Activated CD4-positive, alpha-beta T cell treated with anti-CD3 and anti-CD28 coated beads, Interleukin-2, amount 10 ng/mL, durations not matched to agents 24 days and 14 days (primary cell): ENCODE measurements around the gene RAD51B. TPM values are rescaled to one million over a fixed set of nuclear protein-coding genes. Genes with fewer than 3 reads are reported as not detected.

Experiments used
- DNase-seq: peaks from one replicate; pipeline ENCODE4 v3.0.0; 2022
- H3K27ac Mint-ChIP-seq: one replicate; pipeline ENCODE4 v1.8.0; 2022; ENCODE audit warnings: mild to moderate bottlenecking, mixed read lengths
- H3K27me3 Mint-ChIP-seq: one replicate; pipeline ENCODE4 v1.8.0; 2022; ENCODE audit warnings: mixed read lengths
- H3K36me3 Mint-ChIP-seq: one replicate; pipeline ENCODE4 v1.8.0; 2022; ENCODE audit warnings: low read depth, mild to moderate bottlenecking, mixed read lengths
- H3K4me1 Mint-ChIP-seq: one replicate; pipeline ENCODE4 v1.8.0; 2021; ENCODE audit warnings: mixed read lengths
- H3K4me3 Mint-ChIP-seq: one replicate; pipeline ENCODE4 v1.8.0; 2022; ENCODE audit warnings: mild to moderate bottlenecking, moderate library complexity, mixed read lengths
- H3K9me3 Mint-ChIP-seq: one replicate; pipeline ENCODE4 v1.8.0; 2021; ENCODE audit warnings: mixed read lengths
- intact Hi-C: fragments of 100-400 bp; cut with micrococcal nuclease; formaldehyde crosslinking; loops from one replicate; pipeline ENCODE4 v1.15.1; 2023
- total RNA-seq: library from RNA; stranded (reverse); gene quantifications from 2 replicates; pipeline ENCODE4 v1.2.3, GENCODE V29; 2022

The RAD51B gene
- total RNA-seq, 1 donor from 2014 or later = 29.3 TPM

DNA sequence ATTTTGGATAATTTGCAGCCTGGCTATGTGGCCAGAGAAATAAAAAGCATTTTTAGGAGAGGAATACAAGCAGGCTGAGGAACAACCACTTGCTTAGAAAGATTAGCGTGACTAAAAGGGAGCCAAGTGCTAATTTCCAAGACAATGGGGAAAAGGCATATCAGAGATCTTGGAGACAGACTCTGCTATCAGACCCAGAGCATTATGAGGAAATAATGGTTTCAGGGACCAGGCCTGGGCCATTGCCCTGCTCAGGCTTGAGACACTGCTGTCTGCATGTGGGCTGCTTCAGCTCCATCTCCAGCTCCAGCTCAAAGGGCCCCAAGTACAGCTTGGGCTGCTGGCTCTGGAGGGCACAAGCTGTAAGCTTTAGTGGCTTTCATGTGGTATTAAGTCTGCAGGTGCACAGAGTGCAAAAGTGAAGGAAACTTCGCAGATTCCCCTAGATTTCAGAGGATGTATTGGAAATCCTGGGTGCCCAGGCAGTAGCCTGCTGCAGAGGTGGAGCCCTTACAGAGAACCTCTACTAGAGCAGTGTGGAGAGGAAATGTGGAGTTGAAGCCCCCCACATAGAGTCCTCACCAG, 524.0 kb downstream of the RAD51B start:
- peaks cover 14% of the 10 kb centered on the region for H3K9me3 Mint-ChIP-seq
- H3K4me3 Mint-ChIP-seq = no peak overlapping the region
- intact Hi-C loops = no loop called here
- peaks cover 8% of the 10 kb centered on the region for H3K36me3 Mint-ChIP-seq
- no peak for DNase-seq
- no peak overlapping the region for H3K27ac Mint-ChIP-seq
- H3K27me3 Mint-ChIP-seq = no peaks in the 10 kb centered on the region
- peaks cover 11% of the 10 kb centered on the region for H3K4me1 Mint-ChIP-seq

DNA sequence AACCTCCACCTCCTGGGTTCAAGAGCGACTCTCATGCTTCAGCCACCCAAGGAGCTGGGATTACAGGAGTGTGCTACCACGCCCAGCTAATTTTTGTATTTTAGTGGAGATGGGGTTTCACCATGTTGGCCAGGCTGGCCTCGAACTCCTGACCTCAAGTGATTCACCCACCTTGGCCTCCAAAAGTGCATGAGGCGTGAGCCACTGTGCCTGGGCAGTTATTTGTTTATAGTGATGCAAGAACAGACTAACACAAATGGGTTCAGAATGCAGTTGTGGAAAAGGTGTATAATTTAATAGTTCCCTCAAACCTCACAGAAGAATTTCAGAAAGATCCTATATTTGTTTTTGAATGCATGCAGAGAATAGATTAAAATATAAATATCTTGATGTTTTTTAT, 526.2 kb downstream of the RAD51B start:
- intact Hi-C loops = no loop called here
- Mint-ChIP-seq H3K27ac (no peak overlapping the region), H3K36me3 (peaks cover 8% of the 10 kb centered on the region), H3K9me3 (peaks cover 18% of the 10 kb centered on the region), H3K27me3 (no peaks in the 10 kb centered on the region), H3K4me1 (peaks cover 11% of the 10 kb centered on the region), H3K4me3 (no peak overlapping the region)
- no peak for DNase-seq

DNA sequence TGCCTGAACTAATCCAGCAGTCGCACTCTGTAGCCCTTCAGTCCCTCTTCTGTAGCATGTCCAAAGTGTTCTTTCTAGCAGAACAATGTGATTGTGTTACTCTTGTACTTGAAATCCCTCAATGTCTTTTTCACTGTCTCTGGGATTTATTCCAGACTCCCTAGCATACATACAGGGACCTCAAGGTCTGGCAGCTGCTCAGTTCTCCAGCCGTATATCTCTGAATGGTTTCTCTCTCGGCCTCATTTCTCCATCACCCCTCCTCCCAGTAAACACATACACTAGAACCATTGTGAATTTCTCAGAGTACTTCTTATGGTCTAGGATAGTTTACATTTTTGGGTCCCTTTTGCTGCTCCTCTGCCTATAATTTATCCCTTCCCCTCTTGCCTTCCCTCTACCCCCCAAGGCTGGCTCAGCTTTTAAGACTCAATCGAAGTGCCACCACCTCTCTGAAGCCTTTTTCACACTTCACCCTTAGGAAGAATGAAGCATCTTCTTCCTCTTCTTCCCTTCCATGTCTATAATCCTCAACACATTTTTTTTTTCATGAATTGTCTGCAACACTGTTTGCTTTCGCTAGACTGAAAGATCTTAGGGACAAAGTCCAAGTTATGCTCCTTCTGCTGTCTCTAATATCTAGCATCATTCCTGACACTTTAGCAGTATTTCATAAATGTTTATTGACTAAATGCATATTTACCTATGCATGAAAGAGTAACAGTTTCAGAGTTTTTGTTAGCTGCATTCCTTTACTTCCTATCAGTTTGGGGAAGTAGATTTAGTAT, 527.2 kb downstream of the RAD51B start:
- intact Hi-C loops = no loop called here
- no peak for DNase-seq
- peaks cover 18% of the 10 kb centered on the region for H3K9me3 Mint-ChIP-seq
- no peak overlapping the region for H3K4me3 Mint-ChIP-seq
- no peaks in the 10 kb centered on the region for H3K27me3 Mint-ChIP-seq
- H3K4me1 Mint-ChIP-seq = peaks cover 7% of the 10 kb centered on the region
- no peak overlapping the region for H3K27ac Mint-ChIP-seq
- H3K36me3 Mint-ChIP-seq = peaks cover 8% of the 10 kb centered on the region

DNA sequence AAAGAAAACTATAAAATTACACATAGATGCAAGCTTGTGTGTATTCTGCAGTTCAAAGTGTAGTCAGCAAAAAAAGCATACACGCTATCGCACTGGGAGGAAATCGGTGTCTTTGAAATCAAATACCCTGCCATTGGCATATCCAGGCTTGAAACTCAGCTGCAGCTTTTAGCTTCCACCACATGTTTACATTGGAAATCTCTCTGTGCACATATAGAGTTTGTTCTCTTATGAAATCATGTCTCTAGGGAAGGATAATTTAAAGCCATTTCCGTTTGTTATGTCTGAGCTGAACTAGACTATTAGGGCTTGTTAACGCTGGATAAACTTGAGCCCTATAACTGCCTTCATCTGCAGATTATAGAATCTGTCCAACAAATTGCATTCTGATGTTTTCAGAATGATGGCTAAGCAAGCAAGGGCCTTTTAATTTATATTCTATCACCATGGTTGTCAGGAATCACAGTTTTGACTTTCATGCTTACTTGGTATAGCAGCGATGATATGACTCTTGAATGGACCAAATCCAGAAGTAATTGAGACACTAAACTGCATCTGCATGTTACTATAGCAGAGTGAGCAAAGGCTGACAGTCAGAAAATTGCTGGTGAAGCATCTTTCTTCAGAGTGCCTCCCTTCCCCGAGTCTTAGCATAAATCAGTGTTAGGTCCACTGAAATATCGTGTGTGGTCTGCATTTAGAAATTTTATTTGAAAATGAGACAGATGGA, 530.5 kb downstream of the RAD51B start:
- intact Hi-C loops = no loop called here
- no peak overlapping the region for H3K27ac Mint-ChIP-seq
- H3K36me3 Mint-ChIP-seq = peaks cover 3% of the 10 kb centered on the region
- H3K27me3 Mint-ChIP-seq = no peaks in the 10 kb centered on the region
- no peaks in the 10 kb centered on the region for H3K4me1 Mint-ChIP-seq
- DNase-seq = no peak
- no peak overlapping the region for H3K4me3 Mint-ChIP-seq
- peaks cover 15% of the 10 kb centered on the region for H3K9me3 Mint-ChIP-seq

DNA sequence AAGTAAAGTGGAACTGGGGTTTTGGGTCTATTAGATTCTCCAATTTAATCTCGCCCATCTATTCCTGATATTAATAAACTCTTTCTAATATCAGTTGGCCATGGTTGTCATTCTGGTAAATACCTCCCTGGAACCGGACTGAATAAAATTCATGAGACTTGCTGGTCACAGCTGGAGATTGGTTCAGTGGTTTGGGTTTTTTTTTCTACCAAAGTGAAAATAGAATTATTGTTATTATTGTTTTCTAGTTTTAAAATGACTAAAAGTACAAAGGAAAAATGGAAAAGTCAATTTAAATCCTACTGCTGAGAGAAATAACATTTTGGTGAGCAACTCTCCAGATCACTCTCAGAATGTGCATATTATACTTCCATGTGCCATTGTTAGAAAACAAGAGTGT, 535.8 kb downstream of the RAD51B start:
- DNase-seq = no peak
- Mint-ChIP-seq H3K27ac (no peak overlapping the region), H3K4me3 (no peak overlapping the region), H3K27me3 (no peaks in the 10 kb centered on the region), H3K9me3 (peaks cover under 1% of the 10 kb centered on the region), H3K4me1 (peaks cover 8% of the 10 kb centered on the region), H3K36me3 (no peaks in the 10 kb centered on the region)
- intact Hi-C loops = no loop called here

DNA sequence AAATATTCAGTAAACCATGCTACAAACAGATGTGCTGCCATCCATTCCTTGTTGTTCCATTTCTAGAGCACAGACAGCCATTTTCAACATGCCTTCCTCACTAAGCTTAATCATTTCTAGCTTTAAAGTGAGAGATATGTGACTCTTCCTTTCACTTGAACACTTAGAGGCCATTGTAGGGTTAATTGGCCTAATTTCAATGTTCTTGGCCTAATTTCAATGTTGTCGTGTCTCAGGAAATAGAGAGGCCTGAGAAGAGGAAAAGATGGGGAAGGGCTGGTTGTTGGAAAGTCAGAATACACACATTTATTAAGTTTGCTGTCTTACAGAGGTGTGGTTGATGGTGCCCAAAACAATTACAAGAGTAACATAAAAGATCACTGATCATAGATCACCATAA, 538.2 kb downstream of the RAD51B start:
- DNase-seq = no peak
- Mint-ChIP-seq H3K4me3 (no peak overlapping the region), H3K27ac (no peak overlapping the region), H3K36me3 (no peaks in the 10 kb centered on the region), H3K9me3 (no peaks in the 10 kb centered on the region), H3K4me1 (peaks cover 11% of the 10 kb centered on the region), H3K27me3 (no peaks in the 10 kb centered on the region)
- intact Hi-C loops = no loop called here

DNA sequence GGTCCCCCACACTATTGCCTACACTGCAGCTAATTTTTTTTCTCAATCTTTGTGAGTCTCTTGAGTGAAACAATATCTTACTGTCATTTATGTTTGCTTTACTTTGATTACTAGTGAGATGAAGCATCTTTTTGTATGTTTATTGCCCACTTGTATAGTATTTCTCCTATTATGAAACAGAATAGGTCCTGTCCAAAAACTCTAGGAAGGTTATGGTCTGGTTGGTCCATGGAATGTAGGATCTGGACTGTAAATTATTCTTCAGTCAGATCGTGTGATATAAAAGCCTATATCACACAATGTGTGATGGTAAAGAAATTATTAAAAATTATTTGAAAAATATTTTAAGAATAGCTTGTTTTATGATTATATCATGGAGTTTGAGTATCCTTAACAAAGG, 538.9 kb downstream of the RAD51B start:
- no peak overlapping the region for H3K4me3 Mint-ChIP-seq
- DNase-seq = no peak
- H3K36me3 Mint-ChIP-seq = no peaks in the 10 kb centered on the region
- intact Hi-C loops = no loop called here
- H3K9me3 Mint-ChIP-seq = no peaks in the 10 kb centered on the region
- H3K4me1 Mint-ChIP-seq = peaks cover 13% of the 10 kb centered on the region
- H3K27me3 Mint-ChIP-seq = no peaks in the 10 kb centered on the region
- H3K27ac Mint-ChIP-seq = no peak overlapping the region

DNA sequence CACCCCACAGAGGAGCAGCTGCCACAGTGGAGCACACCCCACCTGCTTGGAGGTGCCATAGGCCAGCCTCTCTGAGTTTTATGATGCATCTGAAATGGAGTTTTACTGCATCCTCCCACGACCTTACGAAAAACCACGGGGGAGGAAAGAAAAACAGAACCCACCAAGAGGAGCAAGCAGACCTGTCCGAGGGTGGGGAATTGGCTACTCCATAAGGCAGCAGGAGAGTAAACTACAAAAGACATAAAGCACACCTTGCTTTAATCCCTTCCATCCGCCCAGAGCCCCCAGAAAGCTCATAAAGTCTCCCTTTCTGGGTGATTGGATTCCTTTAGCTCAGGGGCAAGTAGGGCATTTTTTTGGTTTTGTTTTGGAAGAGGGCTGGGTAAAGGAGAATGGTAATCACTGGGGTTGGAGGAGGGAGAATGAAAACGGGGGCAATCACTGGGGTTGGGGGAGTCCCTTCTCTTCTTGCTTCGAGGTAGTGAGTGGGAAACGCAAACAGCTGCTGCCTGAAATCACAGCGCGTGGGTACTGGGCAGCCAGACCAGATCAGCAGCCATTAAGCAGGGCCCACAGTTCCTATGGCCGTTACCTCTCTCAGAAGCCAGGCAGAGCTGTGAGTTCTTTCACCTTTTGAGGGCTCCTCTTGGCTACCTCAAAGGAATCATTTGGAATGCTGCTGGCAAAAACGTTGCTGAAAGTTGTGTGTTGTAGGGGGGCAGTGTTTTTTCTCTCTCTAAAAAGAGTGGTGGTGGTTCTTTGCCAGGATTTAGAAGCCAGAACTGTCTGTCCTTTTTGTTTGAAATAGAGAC, 539.6 kb downstream of the RAD51B start:
- intact Hi-C loops = no loop called here
- H3K27ac Mint-ChIP-seq = no peak overlapping the region
- no peaks in the 10 kb centered on the region for H3K9me3 Mint-ChIP-seq
- H3K36me3 Mint-ChIP-seq = no peaks in the 10 kb centered on the region
- DNase-seq = no peak
- no peaks in the 10 kb centered on the region for H3K27me3 Mint-ChIP-seq
- no peak overlapping the region for H3K4me3 Mint-ChIP-seq
- H3K4me1 Mint-ChIP-seq = peaks cover 14% of the 10 kb centered on the region

DNA sequence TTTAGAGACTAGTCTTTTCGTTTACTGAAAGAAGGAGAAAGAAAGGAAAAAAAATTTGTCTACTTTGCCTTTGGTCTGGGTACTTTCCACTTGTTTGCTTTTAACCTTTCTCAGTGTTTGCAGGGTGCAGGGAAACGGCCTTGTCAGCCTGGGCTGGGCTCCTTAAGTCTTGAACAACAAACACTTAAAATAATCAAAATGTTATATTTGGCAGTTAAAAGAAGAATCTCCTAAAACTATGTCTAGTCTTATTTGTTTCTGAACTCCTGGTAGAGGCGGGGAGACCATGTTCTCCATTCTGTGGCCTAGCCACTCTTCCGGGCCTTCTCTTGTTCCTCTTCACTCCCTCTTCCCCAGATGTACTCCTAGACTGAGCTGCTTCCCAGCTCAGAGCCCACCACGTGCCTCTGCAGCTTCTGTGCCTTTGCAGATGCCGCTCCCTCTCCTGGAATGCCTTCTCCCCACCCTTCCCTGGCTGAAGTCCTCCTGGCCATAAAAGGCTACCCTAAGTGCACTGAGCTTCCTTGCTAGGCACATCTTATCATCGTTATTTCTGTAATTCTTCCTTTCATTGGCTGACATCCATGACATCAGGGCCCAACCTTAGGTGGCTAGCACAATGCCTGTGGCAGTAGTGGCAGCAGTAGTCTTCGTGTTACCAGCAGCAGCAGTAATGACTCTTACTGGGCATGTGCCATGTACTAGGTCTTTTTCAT, 540.4 kb downstream of the RAD51B start:
- intact Hi-C loops = no loop called here
- Mint-ChIP-seq H3K27me3 (no peaks in the 10 kb centered on the region), H3K4me3 (no peak overlapping the region), H3K36me3 (no peaks in the 10 kb centered on the region), H3K27ac (no peak overlapping the region), H3K4me1 (peaks cover 14% of the 10 kb centered on the region), H3K9me3 (no peaks in the 10 kb centered on the region)
- DNase-seq = no peak

DNA sequence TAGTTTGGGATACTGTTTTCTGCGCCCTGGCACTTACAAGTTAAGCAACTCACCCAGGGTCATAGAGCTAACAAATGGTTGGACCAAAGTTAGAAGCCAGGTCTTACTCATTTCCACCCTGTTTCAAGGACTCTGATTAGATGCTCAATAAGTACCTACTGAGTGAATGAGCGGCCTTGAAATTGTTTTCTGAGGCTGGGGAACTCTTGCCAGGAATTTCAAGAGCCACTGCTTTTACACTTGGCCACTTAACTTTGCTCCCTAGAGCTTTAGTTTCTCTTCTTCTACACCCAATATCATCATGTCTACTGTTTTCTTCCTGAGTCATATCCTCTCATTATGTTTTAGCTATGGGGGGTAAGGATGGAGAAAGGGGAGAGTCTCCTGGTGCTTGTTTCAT, 541.7 kb downstream of the RAD51B start:
- Mint-ChIP-seq H3K9me3 (no peaks in the 10 kb centered on the region), H3K36me3 (no peaks in the 10 kb centered on the region), H3K27ac (no peak overlapping the region), H3K27me3 (no peaks in the 10 kb centered on the region), H3K4me3 (no peak overlapping the region), H3K4me1 (peaks cover 17% of the 10 kb centered on the region)
- no peak for DNase-seq
- intact Hi-C loops = no loop called here

DNA sequence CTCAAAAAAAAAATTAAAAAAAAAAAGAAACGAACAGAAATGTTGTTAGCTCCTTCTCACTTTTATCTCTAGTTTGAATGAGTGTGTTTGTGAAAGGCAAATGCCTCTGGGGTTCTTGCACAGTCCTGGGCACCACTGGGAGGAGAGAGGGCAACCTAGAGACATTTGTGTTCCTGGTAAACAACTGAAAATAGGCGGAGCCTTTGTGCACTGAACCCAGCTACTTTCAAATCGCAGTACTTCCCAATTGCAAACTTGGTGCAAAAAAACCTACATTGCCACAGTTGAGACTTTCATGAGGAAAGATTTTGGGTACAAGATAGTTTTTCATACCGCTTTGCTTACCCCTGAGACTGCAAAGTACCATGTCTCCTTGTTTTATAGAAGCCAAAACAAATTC, 543.3 kb downstream of the RAD51B start:
- Mint-ChIP-seq H3K4me1 (peaks cover 17% of the 10 kb centered on the region), H3K4me3 (no peak overlapping the region), H3K9me3 (no peaks in the 10 kb centered on the region), H3K27ac (no peak overlapping the region), H3K36me3 (no peaks in the 10 kb centered on the region), H3K27me3 (no peaks in the 10 kb centered on the region)
- intact Hi-C loops = no loop called here
- no peak for DNase-seq

DNA sequence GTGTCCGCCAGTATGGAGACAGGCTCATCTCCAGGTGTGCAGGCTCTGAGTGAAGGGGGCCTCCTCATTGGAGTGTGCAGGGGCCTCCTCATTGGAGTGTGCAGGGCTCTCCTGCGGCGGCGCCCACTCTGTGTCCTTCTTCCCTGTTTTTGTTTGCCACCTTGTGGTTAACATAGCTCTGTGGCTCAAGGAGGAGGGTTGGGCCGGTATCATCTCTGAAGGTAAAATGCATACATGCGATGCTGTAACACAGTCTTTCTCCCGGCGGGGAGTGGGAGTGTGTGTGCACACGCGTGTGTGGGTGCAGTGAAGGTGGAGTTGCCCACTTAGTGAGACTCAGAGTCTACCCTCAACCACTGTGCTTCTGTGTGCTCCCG, 543.9 kb downstream of the RAD51B start:
- no peak overlapping the region for H3K4me3 Mint-ChIP-seq
- no peaks in the 10 kb centered on the region for H3K36me3 Mint-ChIP-seq
- no peaks in the 10 kb centered on the region for H3K27me3 Mint-ChIP-seq
- DNase-seq = no peak
- H3K27ac Mint-ChIP-seq = no peak overlapping the region
- H3K9me3 Mint-ChIP-seq = no peaks in the 10 kb centered on the region
- peaks cover 21% of the 10 kb centered on the region for H3K4me1 Mint-ChIP-seq
- intact Hi-C loops = no loop called here
